Cerebellar nuclear complex (tissue), 1 donor: ENCODE data around the gene GTPBP6.
"Not testable (repeated sequence)": the region's sequence is repeated elsewhere in the genome, so short reads cannot be mapped to it uniquely, and the experiment has no call there.

Experiments
- DNase-seq, 2 experiments: peaks; one replicate each; lab custom pipeline; 2025; lab: John Stamatoyannopoulos, UW

The GTPBP6 gene

DNA sequence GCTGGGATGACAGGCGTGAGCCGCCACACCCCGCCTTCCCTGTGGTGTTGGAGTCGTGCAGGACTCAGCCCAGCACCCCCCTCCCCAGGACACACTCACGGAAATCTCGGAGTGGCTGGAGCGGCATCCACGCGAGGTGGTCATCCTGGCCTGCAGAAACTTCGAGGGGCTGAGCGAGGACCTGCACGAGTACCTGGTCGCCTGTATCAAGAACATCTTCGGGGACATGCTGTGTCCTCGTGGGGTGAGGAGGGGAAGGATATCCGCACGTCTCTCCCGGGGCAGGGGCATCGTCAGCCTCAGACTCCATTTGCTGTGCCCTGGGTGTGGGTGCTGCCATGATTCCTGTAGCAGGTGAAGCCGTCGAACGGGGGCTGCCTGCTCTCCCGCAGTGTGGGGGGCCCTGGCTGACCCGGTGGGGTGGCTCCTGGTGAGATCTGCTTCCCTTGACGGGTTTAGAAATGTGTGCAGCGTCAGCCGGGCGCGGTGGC is 27.1 kb downstream of the GTPBP6 start:
- no peak for DNase-seq

DNA sequence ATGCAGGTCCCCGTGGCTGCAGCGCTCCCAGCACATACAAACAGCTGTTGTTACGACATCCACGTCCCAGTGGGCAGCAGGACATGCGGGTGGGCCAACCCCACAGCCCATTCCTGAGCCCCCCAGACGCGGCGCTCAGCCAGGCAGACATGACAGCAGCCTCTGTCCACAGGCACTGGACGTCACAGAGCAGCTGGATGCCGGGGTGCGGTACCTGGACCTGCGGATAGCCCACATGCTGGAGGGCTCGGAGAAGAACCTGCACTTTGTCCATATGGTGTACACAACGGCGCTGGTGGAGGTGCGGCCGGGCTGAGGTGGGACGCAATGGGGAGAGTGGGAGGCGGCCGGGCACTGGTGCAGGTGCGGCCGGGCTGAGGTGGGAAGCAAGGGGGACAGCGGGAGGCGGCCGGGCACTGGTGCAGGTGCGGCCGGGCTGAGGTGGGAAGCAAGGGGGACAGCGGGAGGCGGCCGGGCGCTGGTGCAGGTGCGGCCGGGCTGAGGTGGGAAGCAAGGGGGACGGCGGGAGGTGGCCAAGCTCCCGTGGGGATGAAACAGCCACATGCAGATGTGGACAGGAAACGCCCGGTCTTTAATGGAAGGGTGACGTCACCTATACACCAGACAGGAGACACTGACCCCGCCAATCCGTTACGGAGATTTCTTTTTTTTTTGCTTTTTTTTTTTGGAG is 28.0 kb downstream of the GTPBP6 start:
- DNase-seq, result no peak

DNA sequence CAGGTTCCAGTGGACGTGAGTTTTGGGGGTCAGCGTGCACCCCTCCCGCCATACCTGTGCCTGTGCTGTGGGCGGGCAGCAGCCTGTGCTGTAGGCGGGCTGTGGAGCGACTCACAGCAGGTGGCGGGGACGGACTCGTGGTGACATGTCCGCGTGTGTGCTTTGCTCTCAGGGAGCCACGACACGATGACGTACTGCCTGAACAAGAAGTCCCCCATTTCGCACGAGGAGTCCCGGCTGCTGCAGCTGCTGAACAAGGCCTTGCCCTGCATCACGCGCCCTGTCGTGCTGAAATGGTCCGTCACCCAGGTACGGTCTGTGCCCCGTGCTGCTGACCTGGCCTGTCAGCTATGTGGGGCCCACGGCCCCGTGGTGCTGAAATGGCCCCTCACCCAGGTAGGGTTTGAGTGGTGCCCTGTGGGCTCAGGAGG is 30.0 kb downstream of the GTPBP6 start:
- DNase-seq, result no peak

DNA sequence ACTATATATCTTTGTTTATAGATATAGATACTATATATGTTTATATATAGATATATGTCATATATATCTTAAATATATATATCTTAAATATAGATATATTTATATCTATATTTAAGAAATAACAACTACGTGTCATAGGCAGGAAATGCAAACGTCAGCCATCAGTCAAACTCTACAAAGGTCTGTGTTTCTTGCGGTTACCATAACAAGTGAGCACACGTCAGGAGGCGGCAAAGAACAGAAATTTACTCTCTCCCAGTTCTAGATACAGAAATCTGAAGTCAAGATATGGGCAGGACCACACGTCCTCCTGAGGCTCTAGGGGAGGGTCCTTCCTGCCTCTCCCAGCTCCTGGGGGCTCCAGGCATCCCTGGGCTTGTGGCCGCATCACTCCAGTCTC is 30.9 kb downstream of the GTPBP6 start:
- no peak for DNase-seq

DNA sequence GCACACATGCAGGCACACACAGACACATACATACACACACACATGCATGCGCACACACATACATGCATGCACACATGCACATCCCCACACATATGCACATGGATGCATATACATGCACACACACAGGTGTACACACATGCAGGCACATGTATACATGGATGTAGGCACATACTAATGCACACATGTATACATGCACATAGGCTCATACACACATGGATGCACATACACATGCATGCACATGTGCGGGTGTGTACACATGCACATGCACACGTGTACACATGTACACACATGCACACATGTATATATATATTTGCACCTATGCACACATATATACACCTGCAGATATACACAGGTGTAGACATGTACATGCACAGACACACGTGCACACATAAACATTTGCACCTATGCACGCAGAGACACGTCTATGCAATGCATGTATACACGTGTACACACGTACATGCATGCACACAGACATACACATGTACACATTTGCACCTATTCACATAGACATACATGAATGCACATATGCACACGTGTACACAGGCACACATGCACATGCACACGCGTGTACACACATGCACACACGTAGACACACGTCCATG is 33.4 kb downstream of the GTPBP6 start:
- DNase-seq, result no peak

DNA sequence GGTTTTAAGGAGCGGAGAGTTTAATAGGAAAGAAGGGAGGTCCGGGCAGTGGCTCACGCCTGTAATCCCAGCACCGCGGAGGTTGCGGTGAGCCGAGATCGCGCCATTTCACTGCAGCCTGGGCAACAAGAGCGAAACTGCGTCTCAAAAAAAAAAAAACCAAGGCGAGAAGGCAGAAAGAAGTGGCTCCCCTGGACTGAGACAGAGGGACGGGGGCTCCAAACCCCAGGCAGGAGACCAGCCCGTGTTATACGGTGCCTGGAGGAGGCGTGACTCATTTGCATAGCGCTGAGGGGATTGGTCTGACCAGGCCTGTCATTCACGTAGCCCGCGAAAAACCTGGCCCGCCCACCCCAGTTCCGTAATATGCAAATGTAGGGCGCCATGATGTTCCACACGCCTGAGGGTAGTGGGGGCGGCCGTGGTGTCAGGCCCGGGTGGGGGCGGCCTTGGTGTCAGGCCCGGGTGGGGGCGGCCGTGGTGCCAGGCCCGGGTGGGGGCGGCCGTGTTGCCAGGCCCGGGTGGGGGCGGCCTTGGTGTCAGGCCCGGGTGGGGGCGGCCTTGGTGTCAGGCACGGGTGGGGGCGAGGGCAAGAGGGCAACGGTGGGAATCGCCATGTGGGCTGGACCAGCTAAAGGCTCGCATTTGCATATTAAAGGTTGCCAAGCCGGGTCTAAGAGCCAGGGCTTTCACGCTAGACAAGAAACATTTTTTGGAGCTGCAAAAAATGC is 35.3 kb downstream of the GTPBP6 start:
- DNase-seq, result no peak

DNA sequence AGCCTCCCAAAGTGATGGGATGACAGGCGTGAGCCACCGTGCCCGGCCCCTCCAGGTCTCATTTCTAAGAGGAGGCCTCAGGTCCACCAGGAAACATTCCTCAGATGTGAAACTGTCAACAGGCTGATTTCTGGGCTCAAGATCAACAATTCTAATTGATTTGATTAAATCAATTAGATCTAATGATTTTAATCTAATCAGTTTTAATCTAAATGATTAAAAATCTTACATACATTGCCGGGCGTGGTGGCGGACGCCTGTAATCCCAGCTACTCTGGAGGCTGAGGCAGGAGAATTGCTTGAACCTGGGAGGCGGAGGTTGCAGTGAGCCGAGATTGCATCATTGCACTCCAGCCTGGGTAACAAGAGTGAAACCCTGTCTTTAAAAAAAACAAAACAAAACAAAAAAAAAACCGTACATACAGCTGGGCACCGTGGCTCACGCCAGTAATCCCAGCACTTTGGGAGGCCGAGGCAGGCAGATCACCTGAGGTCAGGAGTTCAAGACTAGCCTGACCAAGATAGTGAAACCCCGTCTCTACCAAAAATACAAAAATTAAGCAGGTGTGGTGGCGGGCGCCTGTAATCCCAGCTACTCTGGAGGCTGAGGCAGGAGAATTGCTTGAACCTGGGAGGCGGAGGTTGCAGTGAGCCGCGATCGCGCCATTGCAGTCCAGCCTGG is 36.5 kb downstream of the GTPBP6 start:
- not testable (repeated sequence) for DNase-seq

DNA sequence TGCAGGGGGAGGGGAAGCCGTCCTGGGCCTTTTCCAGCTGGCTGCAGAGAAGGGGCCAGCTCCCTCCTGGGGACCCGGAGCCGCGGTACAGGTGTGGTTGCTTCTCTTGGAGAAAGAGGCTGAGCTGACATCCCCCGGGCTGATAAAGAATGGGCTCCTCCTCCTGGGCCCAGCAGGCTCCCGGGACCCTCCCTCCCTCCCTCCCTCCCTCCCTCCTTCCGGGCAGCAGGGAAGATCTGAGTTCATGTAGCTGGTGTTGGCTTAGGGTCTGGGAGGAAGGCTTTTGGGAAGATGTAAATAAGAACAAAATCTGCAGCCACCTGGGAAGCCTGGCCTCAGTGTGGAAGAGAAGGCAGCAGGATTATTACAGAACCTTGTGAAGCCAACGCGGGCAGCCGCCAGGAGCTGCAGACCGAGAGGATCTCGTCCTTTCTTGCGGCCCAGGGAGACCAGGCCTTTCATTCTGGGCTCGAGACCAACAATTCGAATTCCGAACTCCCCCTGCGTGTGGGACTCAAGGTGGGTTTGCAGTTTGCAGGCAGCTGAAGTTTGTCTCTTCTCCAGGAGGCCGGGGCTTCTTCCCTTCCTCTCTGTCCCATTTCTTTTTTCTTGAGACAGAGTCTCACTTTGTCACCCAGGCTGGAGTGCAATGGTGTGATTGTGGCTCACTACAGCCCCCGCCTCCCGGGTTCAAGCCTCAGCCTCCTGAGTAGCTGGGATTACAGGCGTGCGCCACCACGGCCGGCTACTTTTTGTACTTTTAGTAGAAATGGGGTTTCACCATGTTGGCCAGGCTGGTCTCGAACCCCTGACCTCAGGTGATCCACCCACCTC is 37.2 kb downstream of the GTPBP6 start, which contains the start of gene PLCXD1:
Gene PLCXD1 (plus strand): TSS at position 216 of the 834 bp plus-strand sequence. CDS start 2,807 bp downstream, outside the sequence.
- no peak for DNase-seq

DNA sequence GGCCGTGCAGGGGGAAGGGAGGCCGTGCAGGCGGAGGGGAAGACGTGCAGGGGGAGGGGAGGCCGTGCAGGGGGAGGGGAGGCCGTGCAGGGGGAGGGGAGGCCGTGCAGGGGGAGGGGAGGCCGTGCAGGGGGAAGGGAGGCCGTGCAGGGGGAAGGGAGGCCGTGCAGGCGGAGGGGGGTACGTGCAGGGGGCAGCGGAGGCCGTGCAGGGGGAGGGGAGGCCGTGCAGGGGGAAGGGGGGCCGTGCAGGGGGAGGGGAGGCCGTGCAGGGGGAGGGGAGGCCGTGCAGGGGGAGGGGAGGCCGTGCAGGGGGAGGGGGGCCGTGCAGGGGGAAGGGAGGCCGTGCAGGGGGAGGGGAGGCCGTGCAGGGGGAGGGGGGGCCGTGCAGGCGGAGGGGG is 37.9 kb downstream of the GTPBP6 start:
- not testable (repeated sequence) for DNase-seq

DNA sequence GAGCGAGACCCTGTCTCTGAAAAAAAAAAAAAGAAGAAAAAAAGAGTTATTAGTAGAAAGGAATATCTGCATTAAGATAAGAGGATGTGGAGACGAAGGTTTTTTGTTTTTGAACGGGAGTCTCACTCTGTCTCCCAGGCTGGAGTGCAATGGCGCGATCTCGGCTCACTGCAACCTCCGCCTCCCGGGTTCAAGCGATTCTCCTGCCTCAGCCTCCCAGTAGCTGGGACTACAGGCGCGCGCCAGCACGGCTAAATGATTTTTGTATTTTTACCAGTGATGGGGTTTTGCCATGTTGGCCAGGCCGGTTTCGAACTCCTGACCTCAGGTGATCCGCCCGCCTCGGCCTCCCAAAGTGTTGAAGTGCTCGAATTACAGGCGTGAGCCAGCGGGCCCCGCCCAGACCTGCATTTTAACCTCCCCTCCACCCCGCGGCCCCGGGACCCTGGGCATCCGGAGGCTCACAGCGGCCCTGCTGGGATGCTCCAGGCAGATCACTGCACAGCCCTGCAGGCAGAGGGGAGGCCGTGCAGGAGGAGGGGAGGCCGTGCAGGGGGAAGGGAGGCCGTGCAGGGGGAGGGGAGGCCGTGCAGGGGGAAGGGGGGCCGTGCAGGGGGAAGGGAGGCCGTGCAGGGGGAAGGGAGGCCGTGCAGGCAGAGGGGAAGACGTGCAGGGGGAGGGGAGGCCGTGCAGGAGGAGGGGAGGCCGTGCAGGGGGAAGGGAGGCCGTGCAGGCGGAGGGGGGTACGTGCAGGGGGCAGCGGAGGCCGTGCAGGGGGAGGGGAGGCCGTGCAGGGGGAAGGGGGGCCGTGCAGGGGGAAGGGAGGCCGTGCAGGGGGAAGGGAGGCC is 38.6 kb downstream of the GTPBP6 start:
- DNase-seq, result not testable (repeated sequence)

DNA sequence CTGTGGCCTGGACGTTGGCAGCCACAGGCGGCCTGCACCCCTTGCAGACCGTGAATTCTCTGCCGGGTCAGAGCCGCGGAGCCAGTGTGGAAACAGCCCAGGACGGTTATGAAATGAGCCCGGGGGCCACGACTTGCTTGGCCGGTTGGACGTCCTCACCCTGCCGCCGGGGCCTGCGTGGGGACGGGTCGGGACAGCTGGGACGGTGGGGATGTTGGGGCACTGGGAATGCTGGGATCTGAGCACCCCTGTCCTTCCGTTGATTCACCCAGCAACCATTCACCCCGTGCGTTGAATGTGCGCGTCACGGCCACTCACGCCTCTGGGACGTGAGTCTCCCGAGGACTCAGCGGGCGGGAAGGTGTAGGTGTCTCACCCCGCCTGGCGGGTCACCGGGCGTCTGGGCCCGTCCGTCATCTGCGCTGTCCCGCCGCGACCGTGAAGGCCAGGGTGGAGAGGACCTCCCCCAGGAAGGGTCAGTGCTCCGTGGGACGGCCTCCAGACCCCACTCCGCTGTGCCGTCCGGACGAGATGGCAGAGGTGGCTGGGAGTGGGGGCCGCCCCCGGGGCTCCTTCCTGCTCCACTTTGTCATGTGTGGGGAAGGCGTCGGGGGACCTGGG is 41.9 kb downstream of the GTPBP6 start:
- DNase-seq, result no peak

DNA sequence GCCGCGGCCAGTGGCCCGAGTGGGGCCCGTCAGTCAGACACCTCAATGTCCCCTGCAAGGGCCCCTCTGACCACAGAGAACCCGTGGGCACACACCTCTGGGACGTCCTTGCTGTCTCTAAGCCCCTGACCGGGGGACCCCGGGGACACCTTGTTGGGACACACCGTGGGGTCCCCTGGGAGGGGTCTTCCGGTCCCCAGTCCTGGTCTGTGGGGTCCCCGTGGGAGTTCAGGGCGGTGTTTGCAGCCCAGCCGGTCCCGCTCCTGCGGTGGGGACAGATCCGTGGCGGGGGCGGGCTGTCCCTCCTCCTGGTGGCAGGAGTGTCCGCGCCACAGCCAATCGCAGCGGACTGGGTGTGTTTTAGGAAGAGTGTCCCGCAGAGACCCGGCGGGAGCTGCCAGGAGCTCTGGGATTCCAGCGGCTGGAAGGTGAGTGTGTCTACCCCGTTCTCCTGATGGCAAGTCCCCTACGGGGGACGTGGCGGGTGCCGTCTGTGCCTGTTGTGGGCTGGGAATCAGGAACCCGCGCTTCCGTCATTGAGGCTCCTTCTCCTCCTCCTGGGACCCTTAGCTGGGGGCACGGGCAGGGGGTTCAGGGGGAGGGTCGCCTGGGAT is 42.5 kb downstream of the GTPBP6 start:
- no peak for DNase-seq

DNA sequence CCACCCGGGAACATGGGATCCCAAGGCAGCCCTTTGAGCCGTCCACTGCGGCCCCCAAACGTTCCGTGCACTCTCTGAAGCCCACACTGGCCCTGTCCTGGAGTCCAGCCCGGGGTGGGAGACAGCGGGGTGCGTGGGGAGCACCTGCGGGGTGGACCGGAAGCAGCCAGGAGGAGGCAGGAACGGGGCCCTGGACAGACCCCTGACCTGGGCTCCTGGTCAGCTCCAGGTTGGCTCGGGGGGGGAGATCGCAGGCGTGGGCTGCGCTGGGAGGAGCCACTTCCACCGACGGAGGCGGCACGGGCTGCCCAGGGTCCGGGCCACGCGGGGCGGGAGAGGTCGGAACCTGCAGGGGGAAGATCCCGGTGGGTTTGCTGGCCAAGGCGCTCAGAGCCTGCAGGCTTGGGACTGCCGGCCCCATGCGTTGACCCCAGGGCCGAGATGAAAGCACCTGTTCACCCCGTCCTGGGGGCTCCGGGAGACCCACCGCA is 43.1 kb downstream of the GTPBP6 start:
- DNase-seq, result no peak

DNA sequence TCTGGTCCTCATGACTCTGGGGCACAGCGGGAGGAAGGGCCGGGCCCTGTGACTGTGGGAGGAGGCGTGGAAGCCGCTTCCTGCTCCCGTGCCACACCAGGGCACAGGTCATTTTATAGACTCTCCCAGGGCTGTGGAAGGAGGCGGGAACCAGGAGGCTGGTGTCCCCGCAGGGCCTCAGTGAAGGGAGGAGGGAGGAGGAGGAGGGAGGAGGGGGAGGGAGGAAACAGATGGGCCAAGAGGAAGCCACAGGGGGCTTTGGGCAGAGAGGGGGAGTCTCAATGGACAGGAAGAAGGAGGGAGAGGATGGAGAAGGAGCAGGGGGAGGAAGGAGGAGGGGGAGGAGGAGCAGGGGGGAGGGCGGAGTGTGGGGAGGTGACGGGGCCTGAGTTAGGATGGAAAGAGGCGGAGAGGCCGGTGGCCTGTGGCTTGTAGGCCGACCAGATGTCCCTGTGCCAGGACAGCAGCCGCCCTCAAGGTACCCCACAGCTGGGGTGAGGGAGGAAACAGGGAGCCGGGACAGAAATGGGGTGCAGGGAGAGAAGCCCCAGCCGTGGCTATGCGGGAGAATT is 43.6 kb downstream of the GTPBP6 start:
- DNase-seq, result no peak

DNA sequence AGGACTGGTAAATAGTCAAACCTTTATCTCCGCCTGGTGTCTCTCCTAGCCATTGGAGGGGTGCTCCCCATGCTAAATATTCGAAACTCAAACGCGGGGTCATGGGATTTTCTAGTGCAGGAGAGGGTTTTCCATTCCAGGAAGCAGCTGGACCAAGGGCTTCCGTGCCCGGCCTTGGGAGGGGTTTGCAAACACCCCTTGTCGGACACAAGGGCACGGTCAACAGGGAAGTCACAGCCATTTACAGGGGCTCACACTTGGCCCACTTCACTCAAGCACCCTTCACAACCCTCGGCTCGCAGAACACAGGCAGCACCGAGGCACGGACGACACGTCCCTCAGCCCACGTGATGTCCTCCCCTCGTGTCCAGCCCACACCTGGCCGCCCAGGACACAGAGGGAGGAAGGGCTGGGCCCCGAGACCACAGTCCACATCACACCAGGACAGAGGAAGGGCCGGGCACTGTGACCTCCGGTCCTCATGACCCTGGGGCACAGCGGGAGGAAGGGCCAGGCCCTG is 47.7 kb downstream of the GTPBP6 start:
- DNase-seq, result no peak

DNA sequence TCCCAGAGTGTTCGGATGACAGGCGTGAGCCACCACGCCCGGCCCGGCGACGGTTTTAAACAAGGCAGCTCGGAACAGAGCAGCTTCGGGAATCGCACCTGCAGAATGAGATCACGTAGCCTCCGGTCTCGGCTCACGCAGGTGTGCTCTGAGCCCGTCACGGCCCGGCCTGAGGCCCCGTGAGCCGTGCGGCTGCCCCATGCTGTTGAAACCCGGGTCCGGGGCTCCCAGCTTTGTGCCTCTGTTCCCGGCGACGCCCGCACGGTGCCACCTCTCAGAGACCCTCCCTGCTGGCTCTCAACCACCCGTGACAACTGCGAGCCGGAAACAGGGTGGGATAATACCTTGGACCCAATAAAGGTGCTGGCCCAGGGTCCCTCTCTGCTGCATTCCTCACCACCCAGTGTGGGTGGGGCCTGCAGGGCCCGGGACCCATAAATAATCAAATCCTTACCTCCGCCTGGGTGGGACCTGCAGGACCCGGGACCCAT is 50.8 kb downstream of the GTPBP6 start:
- no peak for DNase-seq

DNA sequence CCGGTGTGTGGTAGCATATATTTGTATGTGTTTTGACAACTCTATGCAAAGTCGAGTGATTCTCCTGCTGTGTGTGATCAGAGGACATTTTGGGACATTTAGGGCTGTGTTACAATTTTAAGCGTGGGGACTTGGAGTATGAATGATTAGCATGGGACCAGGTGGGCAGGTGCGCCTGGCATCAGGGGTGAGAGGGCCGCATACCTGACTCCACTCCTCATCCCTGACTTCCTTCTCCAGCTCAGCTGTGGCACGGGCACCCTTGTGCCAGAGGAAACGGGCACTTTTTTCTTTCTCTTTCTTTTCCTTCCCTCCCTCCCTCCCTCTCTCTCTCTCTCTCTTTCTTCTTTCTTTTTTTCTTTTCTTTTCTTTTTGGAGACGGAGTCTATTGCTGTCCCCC is 53.1 kb downstream of the GTPBP6 start:
- no peak for DNase-seq

DNA sequence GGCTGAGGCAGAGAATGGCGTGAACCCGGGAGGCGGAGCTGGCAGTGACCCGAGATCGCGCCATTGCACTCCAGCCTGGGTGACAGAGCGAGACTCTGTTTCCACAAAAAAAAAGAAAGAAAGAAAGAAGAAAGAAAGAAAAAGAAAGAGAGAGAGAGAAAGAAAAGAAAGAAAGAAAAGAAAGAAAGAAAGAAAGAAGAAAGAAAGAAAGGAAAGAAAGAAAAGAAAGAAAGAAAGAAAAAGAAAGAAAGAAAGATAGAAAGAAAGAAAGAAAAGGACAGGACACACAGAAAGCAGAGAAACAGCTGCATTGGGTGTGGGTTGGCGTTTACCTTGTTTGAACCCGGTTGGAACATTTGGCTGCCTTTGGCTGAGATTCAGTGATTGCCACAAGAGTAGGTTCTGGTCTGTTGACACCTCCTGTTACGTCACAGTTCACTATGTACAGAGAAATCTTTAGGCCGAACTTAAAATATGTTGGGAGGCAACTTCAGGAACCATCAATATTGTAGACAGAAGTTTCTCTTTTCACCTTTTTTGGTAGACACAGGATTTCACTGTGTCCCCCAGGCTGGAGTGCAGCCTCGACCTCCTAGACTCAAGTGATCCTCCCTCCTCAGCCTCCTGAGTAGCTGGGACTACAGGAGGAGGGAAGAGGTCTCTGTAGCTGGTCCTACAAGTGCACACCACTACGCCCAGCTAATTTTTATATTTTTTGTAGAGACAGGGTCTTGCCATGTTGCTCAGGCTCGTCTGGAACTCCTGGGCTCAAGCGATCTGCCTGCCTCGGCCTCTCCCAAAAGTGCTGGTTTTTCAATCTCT is 53.8 kb downstream of the GTPBP6 start:
- DNase-seq, result no peak
